B cell (primary cell): Measurements from ENCODE around the gene RPTOR.

ENCODE experiments used
- EZH2 ChIP-seq: IDR thresholded peaks from 2 replicates; pipeline ENCODE4 v1.6.1; 2012; ENCODE audit warnings: borderline replicate concordance, low read depth, mild to moderate bottlenecking, moderate library complexity, low read length; ENCODE audit not compliant: insufficient read depth, poor library complexity, severe bottlenecking
- TF ChIP-seq, protein P1 (sequence below): fragments of 200-600 bp; IDR thresholded peaks from one replicate; pipeline ENCODE4 v1.8.0; 2022; ENCODE audit warnings: antibody characterized with exemption, mild to moderate bottlenecking

DNA sequence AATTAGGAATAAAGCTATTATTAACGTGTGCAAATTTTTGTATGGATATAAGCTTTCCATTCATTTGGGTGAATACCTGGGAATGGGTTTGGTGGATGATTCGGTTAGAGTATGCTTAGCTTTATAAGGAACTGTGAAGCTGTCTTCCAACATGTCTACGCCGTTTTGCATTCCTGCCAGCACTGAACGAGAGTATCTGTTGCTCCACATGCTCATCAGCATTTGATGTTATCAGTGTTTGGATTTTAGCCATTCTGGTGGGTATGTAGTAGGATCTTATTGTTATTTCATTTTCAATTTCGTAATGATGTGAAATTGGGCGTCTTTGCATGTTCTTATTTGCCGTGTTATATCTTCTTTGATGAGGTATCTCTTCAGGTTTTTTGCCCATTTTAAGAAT is 168.0 kb downstream of the RPTOR start:
- TF ChIP-seq, protein P1, sequence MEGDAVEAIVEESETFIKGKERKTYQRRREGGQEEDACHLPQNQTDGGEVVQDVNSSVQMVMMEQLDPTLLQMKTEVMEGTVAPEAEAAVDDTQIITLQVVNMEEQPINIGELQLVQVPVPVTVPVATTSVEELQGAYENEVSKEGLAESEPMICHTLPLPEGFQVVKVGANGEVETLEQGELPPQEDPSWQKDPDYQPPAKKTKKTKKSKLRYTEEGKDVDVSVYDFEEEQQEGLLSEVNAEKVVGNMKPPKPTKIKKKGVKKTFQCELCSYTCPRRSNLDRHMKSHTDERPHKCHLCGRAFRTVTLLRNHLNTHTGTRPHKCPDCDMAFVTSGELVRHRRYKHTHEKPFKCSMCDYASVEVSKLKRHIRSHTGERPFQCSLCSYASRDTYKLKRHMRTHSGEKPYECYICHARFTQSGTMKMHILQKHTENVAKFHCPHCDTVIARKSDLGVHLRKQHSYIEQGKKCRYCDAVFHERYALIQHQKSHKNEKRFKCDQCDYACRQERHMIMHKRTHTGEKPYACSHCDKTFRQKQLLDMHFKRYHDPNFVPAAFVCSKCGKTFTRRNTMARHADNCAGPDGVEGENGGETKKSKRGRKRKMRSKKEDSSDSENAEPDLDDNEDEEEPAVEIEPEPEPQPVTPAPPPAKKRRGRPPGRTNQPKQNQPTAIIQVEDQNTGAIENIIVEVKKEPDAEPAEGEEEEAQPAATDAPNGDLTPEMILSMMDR: no peak
- no peak for TF ChIP-seq EZH2
